Nephron progenitor cell (in vitro differentiated cells): ENCODE results near the gene TMEM151B.
A peak's percentile ranks its signal among the peaks of the same experiment; 100 is the strongest.

ENCODE experiments used
- DNase-seq: peaks from one replicate; pipeline ENCODE4 v3.0.0; 2021
- H3K27ac Mint-ChIP-seq: 2 replicates; pipeline ENCODE4 v1.8.0; 2021; ENCODE audit warnings: mild to moderate bottlenecking, moderate library complexity, mixed read lengths
- H3K27me3 Mint-ChIP-seq: 2 replicates; pipeline ENCODE4 v1.8.0; 2021; ENCODE audit warnings: mild to moderate bottlenecking, low read depth, mixed read lengths; ENCODE audit not compliant: poor library complexity
- H3K36me3 Mint-ChIP-seq: 2 replicates; pipeline ENCODE4 v1.8.0; 2021; ENCODE audit warnings: low read depth, mixed read lengths
- H3K4me1 Mint-ChIP-seq: 2 replicates; pipeline ENCODE4 v1.8.0; 2021; ENCODE audit warnings: mixed read lengths
- H3K4me3 Mint-ChIP-seq: 2 replicates; pipeline ENCODE4 v1.8.0; 2021; ENCODE audit warnings: mild to moderate bottlenecking, moderate library complexity, mixed read lengths
- H3K9me3 Mint-ChIP-seq: 2 replicates; pipeline ENCODE4 v1.8.0; 2021; ENCODE audit warnings: mild to moderate bottlenecking, moderate library complexity, mixed read lengths
- TF ChIP-seq, protein P1 (sequence below): fragments of 200-600 bp; sonication (generic); IDR thresholded peaks from 2 replicates; pipeline ENCODE4 v1.5.0; 2021; ENCODE audit warnings: antibody characterized with exemption

Gene TMEM151B

DNA sequence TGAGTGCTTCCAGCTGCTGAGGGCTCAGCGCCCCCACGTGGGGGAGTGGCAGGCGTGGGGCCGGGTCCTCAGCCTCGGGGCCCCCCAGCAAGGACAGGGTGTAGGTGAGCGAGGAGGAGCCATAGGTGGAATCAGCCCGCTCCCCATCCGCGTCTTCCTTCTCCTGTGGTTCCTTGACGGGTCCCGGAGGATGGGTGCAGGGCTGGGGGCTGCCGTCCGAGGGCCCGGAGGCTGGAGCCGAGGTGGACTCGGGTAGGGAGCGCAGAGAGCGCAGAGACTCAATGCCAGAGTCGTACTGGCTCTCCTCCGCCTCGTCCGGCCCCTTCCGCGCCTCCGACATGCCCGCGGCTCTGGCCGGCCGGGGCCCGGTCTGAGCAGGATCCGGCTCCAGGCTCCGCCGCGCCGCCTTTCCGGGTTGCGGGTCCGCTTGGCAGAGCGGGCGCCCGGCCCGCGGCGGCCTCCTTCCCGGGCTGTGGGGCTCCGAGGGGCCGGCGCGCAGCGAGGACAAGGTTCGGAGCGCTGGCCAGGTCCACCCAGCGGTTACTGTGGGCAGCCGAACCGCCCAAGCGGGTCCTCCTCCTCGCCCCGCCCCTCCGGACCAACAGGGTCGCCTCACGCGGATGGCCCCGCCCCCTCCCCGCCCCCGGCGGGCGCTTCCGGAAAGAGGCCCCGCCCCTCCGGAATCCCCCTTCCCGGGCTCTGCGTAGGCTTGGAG lies 5.1 kb upstream of the TMEM151B start, which contains the start of gene NFKBIE:
TSS of gene NFKBIE (minus strand) at position 545 of the 715 bp plus-strand sequence. CDS start at position 340, 205 bp downstream.
- H3K36me3 Mint-ChIP-seq = no peaks in the 10 kb centered on the region
- peak within 1 kb of the TSS; percentile 92 for H3K4me3 Mint-ChIP-seq
- H3K27ac Mint-ChIP-seq = no peak within 1 kb of the TSS
- H3K4me1 Mint-ChIP-seq = peaks cover 76% of the 10 kb centered on the region
- peaks cover 13% of the 10 kb centered on the region for H3K27me3 Mint-ChIP-seq
- TF ChIP-seq, protein P1, sequence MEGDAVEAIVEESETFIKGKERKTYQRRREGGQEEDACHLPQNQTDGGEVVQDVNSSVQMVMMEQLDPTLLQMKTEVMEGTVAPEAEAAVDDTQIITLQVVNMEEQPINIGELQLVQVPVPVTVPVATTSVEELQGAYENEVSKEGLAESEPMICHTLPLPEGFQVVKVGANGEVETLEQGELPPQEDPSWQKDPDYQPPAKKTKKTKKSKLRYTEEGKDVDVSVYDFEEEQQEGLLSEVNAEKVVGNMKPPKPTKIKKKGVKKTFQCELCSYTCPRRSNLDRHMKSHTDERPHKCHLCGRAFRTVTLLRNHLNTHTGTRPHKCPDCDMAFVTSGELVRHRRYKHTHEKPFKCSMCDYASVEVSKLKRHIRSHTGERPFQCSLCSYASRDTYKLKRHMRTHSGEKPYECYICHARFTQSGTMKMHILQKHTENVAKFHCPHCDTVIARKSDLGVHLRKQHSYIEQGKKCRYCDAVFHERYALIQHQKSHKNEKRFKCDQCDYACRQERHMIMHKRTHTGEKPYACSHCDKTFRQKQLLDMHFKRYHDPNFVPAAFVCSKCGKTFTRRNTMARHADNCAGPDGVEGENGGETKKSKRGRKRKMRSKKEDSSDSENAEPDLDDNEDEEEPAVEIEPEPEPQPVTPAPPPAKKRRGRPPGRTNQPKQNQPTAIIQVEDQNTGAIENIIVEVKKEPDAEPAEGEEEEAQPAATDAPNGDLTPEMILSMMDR = no peak
- DNase-seq = peak; percentile 98
- H3K9me3 Mint-ChIP-seq = no peaks in the 10 kb centered on the region

GRCh38 chr6:44265722-44266233 lies 4.5 kb upstream of the TMEM151B start:
- Mint-ChIP-seq H3K9me3 (no peaks in the 10 kb centered on the region), H3K27ac (no peak overlapping the region), H3K36me3 (no peaks in the 10 kb centered on the region), H3K4me3 (peak overlapping the region; percentile 92), H3K4me1 (peaks cover 76% of the 10 kb centered on the region), H3K27me3 (peaks cover 14% of the 10 kb centered on the region)
- TF ChIP-seq, protein P1 = no peak
- no peak for DNase-seq

- H3K4me1 Mint-ChIP-seq = peaks cover 80% of the 10 kb centered on the region
- peak overlapping the region; percentile 92 for H3K4me3 Mint-ChIP-seq
- H3K27ac Mint-ChIP-seq = no peak overlapping the region
- H3K36me3 Mint-ChIP-seq = no peaks in the 10 kb centered on the region
- no peak for DNase-seq
- H3K9me3 Mint-ChIP-seq = no peaks in the 10 kb centered on the region
- TF ChIP-seq, protein P1 = no peak
- peaks cover 14% of the 10 kb centered on the region for H3K27me3 Mint-ChIP-seq
These were observed 3.9 kb upstream of the TMEM151B start for GRCh38 chr6:44266347-44266746.

DNA sequence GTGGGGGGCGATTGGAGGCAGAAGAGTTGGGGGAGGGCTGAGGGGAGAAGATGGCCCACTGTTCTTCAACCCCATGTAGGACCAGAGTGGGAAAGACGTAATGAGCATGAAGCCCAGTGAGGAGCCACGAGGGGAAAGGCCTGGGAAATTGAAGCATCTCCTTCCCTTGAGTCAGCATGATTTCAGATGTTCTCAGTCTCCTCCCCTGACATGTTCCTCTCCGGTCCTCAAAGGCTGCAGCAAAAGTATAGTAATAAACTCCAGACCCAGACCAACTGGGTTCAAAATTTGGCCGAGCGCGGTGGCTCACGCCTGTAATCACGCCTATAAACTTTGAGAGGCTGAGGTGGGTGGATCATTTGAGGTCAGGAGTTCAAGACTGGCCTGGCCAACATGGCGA lies 3.0 kb upstream of the TMEM151B start:
- DNase-seq = no peak
- Mint-ChIP-seq H3K9me3 (no peaks in the 10 kb centered on the region), H3K4me1 (peaks cover 82% of the 10 kb centered on the region), H3K4me3 (no peak overlapping the region), H3K36me3 (no peaks in the 10 kb centered on the region), H3K27me3 (peaks cover 14% of the 10 kb centered on the region), H3K27ac (no peak overlapping the region)
- TF ChIP-seq, protein P1 = no peak

DNA sequence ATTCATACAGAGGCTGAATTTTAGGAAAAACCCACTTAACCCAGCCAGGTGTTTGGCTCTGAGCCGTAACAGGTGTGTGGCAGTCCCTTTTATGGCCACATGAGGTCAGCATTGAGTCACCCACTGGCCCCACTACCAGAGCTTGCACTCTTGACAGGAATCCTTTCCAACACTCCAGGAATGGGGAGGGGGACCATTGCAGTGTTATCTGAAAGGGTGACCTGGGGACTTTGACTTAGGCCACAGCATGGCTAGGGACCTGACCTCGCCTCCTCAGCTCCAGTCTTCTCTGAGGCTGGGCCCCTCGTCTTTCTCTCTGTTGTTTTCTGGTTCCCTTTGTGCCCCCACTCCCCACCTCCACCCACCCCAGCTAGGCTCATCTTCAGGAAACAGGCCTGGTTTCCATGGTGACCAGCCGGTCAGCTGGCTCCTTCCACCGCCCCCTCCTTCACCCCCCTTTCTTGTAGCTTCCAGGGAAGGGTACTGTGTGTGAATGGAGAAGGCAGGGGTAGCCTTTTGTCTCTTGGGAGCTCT lies 2.1 kb upstream of the TMEM151B start:
- Mint-ChIP-seq H3K36me3 (no peaks in the 10 kb centered on the region), H3K4me3 (no peak overlapping the region)

More for the DNA sequence above, 2.1 kb upstream of the TMEM151B start:
- H3K27ac Mint-ChIP-seq = no peak overlapping the region
- DNase-seq = peak; percentile 75
- H3K9me3 Mint-ChIP-seq = no peaks in the 10 kb centered on the region
- H3K27me3 Mint-ChIP-seq = peaks cover 14% of the 10 kb centered on the region
- TF ChIP-seq, protein P1 = peak; percentile 97
- peaks cover 78% of the 10 kb centered on the region for H3K4me1 Mint-ChIP-seq
